ENCODE results near the gene MTHFD1L.
"Not testable (repeated sequence)": the region's sequence is repeated elsewhere in the genome, so short reads cannot be mapped to it uniquely, and the experiment has no call there.

Gene MTHFD1L

DNA sequence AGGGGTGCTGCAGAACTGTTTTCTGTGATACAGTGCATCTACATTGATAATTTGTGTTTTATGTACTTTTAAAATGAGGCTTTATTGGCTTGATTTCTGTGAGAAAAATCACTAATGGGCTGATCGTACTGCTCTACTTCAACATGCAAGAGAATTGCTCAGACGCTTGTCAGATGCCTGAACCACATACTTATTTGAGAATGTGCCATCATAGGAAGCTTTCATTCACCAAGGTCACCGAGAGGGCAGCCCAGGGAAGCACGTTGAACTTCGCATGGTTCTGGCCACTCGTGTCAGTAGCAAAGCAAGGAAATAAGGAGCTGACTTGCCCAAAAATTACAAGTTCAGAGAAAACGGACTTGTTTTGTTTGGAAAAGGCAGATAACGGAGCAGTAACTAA lies 205.8 kb downstream of the MTHFD1L start:
- no peaks in the 10 kb centered on the region for H3K9me3 ChIP-seq (ENCODE audit: control insufficient read depth, insufficient read depth, low read length)
- H3K4me1 ChIP-seq (ENCODE audit: control insufficient read depth, insufficient read depth, low read length): no peaks in the 10 kb centered on the region
- no peaks in the 10 kb centered on the region for H3K27me3 ChIP-seq (ENCODE audit: control insufficient read depth, insufficient read depth, low read length)
- no peak overlapping the region for H3K27ac ChIP-seq (ENCODE audit: low read depth, low read length)
- H3K4me3 ChIP-seq (ENCODE audit: low read depth, low read length): no peak overlapping the region
- H3K9ac ChIP-seq (ENCODE audit: low read depth, low read length): no peak overlapping the region
- no peaks in the 10 kb centered on the region; the same call in 1 of the 2 replicates for H3K36me3 ChIP-seq (ENCODE audit: control insufficient read depth, insufficient read depth, low read length)

DNA sequence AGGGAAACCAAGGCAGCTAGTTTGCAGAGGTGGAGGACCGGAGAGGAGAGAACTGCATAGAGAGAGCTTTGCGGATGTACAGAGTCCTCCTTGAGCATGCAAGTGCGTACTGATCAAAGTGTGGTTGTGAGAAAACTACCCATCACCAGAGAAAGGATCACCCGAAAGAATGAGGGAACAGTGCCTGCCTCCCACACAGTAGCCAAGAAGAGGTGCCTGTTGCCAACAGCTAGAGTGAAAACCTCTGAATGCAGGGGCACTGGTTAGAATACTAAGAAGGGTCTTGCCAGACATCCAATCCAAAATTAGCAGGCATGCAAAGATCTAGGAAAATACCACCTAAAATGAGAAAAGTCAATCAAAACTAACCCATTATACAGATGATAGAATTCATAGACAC lies 207.6 kb downstream of the MTHFD1L start:
- Histone ChIP-seq H3K9ac (ENCODE audit: low read depth, low read length) (no peak overlapping the region), H3K36me3 (ENCODE audit: control insufficient read depth, insufficient read depth, low read length) (no peaks in the 10 kb centered on the region; the same call in 1 of the 2 replicates), H3K27ac (ENCODE audit: low read depth, low read length) (no peak overlapping the region), H3K9me3 (ENCODE audit: control insufficient read depth, insufficient read depth, low read length) (no peaks in the 10 kb centered on the region), H3K4me1 (ENCODE audit: control insufficient read depth, insufficient read depth, low read length) (no peaks in the 10 kb centered on the region), H3K27me3 (ENCODE audit: control insufficient read depth, insufficient read depth, low read length) (no peaks in the 10 kb centered on the region), H3K4me3 (ENCODE audit: low read depth, low read length) (no peak overlapping the region)

DNA sequence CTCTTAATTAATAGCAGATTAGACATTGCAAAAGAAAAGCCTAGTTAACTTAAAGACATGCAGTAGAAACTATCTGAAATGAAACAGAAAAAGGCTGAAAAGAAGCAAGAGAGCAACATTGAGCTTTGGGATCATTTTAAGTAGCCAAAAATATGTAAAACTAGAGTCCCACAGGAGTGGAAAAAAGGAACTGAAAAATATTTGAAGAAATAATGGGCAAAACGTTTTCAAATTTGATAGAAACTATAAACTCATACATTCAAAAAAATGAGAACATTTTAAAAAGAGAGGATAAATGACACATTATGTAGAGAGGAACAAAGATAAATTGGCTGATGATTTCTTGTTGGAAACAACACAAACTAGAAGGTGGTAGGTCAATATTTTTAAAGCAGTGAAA lies 208.2 kb downstream of the MTHFD1L start:
- no peak overlapping the region for H3K27ac ChIP-seq (ENCODE audit: low read depth, low read length)
- peaks cover 4% of the 10 kb centered on the region for H3K36me3 ChIP-seq (ENCODE audit: control insufficient read depth, insufficient read depth, low read length)
- no peaks in the 10 kb centered on the region for H3K4me1 ChIP-seq (ENCODE audit: control insufficient read depth, insufficient read depth, low read length)
- no peak overlapping the region for H3K9ac ChIP-seq (ENCODE audit: low read depth, low read length)
- H3K27me3 ChIP-seq (ENCODE audit: control insufficient read depth, insufficient read depth, low read length): no peaks in the 10 kb centered on the region
- H3K9me3 ChIP-seq (ENCODE audit: control insufficient read depth, insufficient read depth, low read length): no peaks in the 10 kb centered on the region
- H3K4me3 ChIP-seq (ENCODE audit: low read depth, low read length): no peak overlapping the region

DNA sequence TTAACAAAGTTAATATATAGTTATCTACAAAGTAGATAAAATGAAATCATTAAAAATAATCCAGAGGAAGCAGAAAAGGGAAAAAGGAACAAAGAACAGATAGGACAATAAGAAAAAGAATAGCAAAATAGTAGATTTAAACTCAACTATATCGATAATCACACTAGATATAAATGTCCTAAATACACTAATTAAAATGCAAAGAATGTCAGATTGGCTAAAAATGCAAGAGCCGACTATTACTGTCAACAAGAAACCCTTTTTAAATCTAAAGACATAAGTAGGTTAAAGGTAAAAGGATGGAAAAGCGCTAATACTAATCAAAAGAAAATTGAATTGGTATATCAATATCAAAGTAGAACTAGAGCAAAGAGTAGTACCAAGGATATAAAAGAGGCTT lies 209.5 kb downstream of the MTHFD1L start:
- Histone ChIP-seq H3K36me3 (ENCODE audit: control insufficient read depth, insufficient read depth, low read length) (peaks cover 5% of the 10 kb centered on the region), H3K9ac (ENCODE audit: low read depth, low read length) (no peak overlapping the region), H3K27ac (ENCODE audit: low read depth, low read length) (no peak overlapping the region), H3K9me3 (ENCODE audit: control insufficient read depth, insufficient read depth, low read length) (no peaks in the 10 kb centered on the region), H3K4me1 (ENCODE audit: control insufficient read depth, insufficient read depth, low read length) (no peaks in the 10 kb centered on the region), H3K27me3 (ENCODE audit: control insufficient read depth, insufficient read depth, low read length) (no peaks in the 10 kb centered on the region), H3K4me3 (ENCODE audit: low read depth, low read length) (no peak overlapping the region)

DNA sequence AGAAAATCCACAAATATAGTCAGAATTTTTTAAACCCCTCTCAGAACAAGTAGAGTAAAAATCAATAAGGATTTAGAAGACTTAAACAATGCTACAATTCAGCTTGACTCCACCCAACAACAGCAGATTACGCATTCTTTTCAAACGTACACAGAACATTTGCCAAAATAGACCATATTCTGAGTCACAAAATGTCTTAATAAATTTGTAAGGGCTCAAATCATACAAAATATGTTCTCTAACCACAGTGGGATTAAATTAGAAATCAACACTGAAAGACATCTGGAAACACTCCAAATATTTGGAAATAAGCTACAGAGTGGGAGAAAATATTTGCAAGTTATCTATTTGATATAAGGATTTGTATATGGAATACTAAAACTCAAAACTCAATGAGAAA lies 210.0 kb downstream of the MTHFD1L start:
- Histone ChIP-seq H3K4me1 (ENCODE audit: control insufficient read depth, insufficient read depth, low read length) (no peaks in the 10 kb centered on the region), H3K9me3 (ENCODE audit: control insufficient read depth, insufficient read depth, low read length) (no peaks in the 10 kb centered on the region), H3K36me3 (ENCODE audit: control insufficient read depth, insufficient read depth, low read length) (peaks cover 5% of the 10 kb centered on the region; the same call in 1 of the 2 replicates)

DNA sequence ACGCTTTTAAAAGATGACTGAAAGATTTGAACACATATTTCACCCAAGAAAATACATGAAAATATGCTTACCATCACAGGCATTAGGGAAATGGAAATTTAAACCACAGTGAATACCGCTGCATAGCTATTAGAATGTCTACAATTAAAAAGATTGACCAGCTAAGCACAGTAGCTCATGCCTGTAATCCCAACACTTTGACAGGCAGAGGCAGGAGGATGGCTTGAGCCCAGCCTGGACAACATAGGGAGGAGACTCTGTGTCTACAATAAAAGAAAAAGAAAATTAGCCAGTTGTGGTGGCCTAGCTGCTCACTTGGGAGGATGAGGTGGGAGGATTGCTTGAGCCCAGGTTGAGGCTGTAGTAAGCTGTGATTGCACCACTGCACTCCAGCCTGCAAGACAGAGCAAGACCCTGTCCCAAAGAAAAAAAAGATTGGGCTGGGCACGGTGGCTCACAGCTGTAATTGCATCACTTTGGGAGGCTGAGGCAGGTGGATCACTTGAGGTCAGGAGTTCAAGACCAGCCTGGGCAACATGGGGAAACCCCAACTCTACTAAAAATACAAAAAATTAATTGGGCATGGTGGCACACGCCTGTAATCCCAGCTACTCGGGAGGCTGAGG lies 210.5 kb downstream of the MTHFD1L start:
- Histone ChIP-seq H3K4me1 (ENCODE audit: control insufficient read depth, insufficient read depth, low read length) (no peaks in the 10 kb centered on the region), H3K36me3 (ENCODE audit: control insufficient read depth, insufficient read depth, low read length) (peaks cover 5% of the 10 kb centered on the region; the same call in 1 of the 2 replicates), H3K4me3 (ENCODE audit: low read depth, low read length) (no peak overlapping the region), H3K9ac (ENCODE audit: low read depth, low read length) (no peak overlapping the region), H3K9me3 (ENCODE audit: control insufficient read depth, insufficient read depth, low read length) (no peaks in the 10 kb centered on the region), H3K27ac (ENCODE audit: low read depth, low read length) (no peak overlapping the region), H3K27me3 (ENCODE audit: control insufficient read depth, insufficient read depth, low read length) (no peaks in the 10 kb centered on the region)

More for the DNA sequence above, 210.0 kb downstream of the MTHFD1L start:
- Histone ChIP-seq H3K4me3 (ENCODE audit: low read depth, low read length) (no peak overlapping the region), H3K27me3 (ENCODE audit: control insufficient read depth, insufficient read depth, low read length) (no peaks in the 10 kb centered on the region), H3K27ac (ENCODE audit: low read depth, low read length) (no peak overlapping the region), H3K9ac (ENCODE audit: low read depth, low read length) (no peak overlapping the region)

DNA sequence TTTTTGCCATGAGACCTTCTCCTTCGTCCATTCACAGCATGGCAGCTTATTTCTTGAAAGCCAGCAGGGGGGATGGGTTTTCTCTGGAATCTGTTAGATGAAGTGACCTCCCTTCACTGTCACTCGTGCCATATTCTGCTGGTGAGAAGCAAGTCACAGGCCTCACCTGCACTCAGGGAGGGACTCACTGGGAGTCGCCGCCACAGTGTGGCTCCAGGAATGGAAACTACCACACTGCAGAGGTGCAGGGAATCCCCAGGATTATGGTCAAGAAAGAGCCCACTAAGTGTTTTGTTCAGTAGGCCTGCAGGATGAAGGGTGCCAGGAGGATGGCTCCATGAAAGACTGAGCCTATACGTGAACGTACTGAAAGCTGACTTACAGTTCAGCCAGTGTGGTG lies 213.2 kb downstream of the MTHFD1L start:
- Histone ChIP-seq H3K9me3 (ENCODE audit: control insufficient read depth, insufficient read depth, low read length) (no peaks in the 10 kb centered on the region), H3K27me3 (ENCODE audit: control insufficient read depth, insufficient read depth, low read length) (no peaks in the 10 kb centered on the region), H3K9ac (ENCODE audit: low read depth, low read length) (no peak overlapping the region), H3K36me3 (ENCODE audit: control insufficient read depth, insufficient read depth, low read length) (peaks cover 5% of the 10 kb centered on the region; the same call in 1 of the 2 replicates), H3K27ac (ENCODE audit: low read depth, low read length) (no peak overlapping the region), H3K4me3 (ENCODE audit: low read depth, low read length) (no peak overlapping the region), H3K4me1 (ENCODE audit: control insufficient read depth, insufficient read depth, low read length) (no peaks in the 10 kb centered on the region)

DNA sequence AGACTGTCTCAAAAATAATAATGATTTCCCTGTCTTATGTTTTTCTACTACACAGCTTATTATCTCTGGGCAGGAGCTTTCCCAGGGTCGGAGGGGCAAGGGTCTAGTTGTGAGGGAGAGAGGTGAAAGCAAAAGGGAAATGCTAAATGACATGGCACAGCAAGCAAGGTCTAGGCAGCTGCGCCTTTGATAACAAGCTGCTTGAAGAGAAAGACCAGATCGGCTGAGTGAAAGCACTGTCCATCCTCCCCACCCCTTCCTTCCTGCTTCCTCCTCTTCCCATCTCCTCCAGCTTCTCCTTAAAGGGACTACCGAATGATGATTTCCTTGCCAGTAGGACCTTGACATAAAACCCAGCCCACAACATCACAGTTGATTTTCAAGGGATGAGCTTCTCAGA lies 216.2 kb downstream of the MTHFD1L start:
- Histone ChIP-seq H3K4me1 (ENCODE audit: control insufficient read depth, insufficient read depth, low read length) (no peaks in the 10 kb centered on the region), H3K27me3 (ENCODE audit: control insufficient read depth, insufficient read depth, low read length) (no peaks in the 10 kb centered on the region), H3K9me3 (ENCODE audit: control insufficient read depth, insufficient read depth, low read length) (no peaks in the 10 kb centered on the region), H3K27ac (ENCODE audit: low read depth, low read length) (no peak overlapping the region), H3K4me3 (ENCODE audit: low read depth, low read length) (no peak overlapping the region), H3K9ac (ENCODE audit: low read depth, low read length) (no peak overlapping the region), H3K36me3 (ENCODE audit: control insufficient read depth, insufficient read depth, low read length) (peaks cover 5% of the 10 kb centered on the region; the same call in 1 of the 2 replicates)

DNA sequence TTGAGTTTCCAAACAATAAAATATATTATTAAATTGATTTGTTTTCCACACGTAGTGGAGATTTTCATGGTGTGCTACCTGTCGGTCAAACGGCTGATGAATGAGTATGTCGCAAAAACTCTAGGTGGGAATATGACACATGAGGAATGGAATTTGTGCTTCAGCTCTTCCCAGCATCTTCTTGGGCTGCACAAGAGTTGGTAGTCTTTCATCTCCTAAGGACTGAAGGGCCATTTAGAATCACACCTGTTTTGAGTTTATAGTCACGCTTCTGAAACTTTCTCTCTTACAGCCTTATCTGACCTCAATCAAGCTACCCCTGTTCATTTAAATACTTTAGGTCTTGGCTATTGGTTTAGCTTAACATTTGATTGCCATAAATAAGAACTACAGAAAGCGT lies 216.6 kb downstream of the MTHFD1L start:
- Histone ChIP-seq H3K4me1 (ENCODE audit: control insufficient read depth, insufficient read depth, low read length) (no peaks in the 10 kb centered on the region), H3K9me3 (ENCODE audit: control insufficient read depth, insufficient read depth, low read length) (no peaks in the 10 kb centered on the region), H3K27ac (ENCODE audit: low read depth, low read length) (no peak overlapping the region), H3K27me3 (ENCODE audit: control insufficient read depth, insufficient read depth, low read length) (no peaks in the 10 kb centered on the region), H3K36me3 (ENCODE audit: control insufficient read depth, insufficient read depth, low read length) (peaks cover 5% of the 10 kb centered on the region; the same call in 1 of the 2 replicates), H3K4me3 (ENCODE audit: low read depth, low read length) (no peak overlapping the region), H3K9ac (ENCODE audit: low read depth, low read length) (no peak overlapping the region)

DNA sequence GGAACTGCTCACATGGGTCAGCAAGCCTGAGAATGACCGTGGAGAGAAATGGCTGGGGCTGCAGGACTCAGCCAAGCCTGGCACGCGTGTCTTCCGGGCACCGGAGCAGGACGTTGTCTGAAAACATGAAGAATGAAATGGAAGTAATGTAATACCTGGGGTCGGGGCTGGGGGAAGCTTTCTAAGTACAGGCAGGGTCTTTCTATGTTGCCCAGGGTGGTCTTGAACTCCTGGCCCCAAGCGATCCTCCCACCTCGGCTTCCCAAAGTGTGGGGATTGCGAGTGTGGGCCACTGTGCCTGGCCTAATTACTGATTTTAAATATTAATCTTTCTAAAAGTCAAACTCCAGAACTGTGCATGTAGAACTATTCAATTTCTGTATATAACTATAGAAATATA lies 218.8 kb downstream of the MTHFD1L start:
- H3K27me3 ChIP-seq (ENCODE audit: control insufficient read depth, insufficient read depth, low read length): no peaks in the 10 kb centered on the region
- H3K4me3 ChIP-seq (ENCODE audit: low read depth, low read length): no peak overlapping the region
- no peak overlapping the region for H3K9ac ChIP-seq (ENCODE audit: low read depth, low read length)
- H3K36me3 ChIP-seq (ENCODE audit: control insufficient read depth, insufficient read depth, low read length): no peaks in the 10 kb centered on the region
- H3K27ac ChIP-seq (ENCODE audit: low read depth, low read length): no peak overlapping the region
- no peaks in the 10 kb centered on the region for H3K9me3 ChIP-seq (ENCODE audit: control insufficient read depth, insufficient read depth, low read length)
- H3K4me1 ChIP-seq (ENCODE audit: control insufficient read depth, insufficient read depth, low read length): peaks cover 8% of the 10 kb centered on the region

DNA sequence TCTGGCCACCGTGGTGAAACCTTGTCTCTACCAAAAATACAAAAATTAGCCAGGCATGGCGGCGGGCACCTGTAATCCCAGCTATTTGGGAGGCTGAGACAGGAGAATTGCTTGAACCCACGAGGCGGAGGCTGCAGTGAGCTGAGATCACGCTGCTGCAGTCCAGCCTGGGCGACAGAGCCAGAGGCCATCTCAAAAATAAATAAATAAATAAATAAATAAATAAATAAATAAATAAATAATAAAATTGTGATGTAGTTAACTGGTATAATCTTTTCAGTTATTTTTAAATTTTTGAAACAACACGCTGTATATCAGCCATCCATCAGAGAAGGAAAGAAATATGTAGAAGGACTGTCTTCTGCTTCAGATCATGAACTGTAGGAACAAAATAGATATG lies 221.6 kb downstream of the MTHFD1L start:
- not testable (repeated sequence) for H3K36me3 ChIP-seq (ENCODE audit: control insufficient read depth, insufficient read depth, low read length); H3K4me3 ChIP-seq (ENCODE audit: low read depth, low read length); H3K9me3 ChIP-seq (ENCODE audit: control insufficient read depth, insufficient read depth, low read length); H3K27me3 ChIP-seq (ENCODE audit: control insufficient read depth, insufficient read depth, low read length); H3K9ac ChIP-seq (ENCODE audit: low read depth, low read length); H3K27ac ChIP-seq (ENCODE audit: low read depth, low read length)
- peaks cover 20% of the 10 kb centered on the region for H3K4me1 ChIP-seq (ENCODE audit: control insufficient read depth, insufficient read depth, low read length)
